ENCODE results near the gene ZYG11A.

DNA sequence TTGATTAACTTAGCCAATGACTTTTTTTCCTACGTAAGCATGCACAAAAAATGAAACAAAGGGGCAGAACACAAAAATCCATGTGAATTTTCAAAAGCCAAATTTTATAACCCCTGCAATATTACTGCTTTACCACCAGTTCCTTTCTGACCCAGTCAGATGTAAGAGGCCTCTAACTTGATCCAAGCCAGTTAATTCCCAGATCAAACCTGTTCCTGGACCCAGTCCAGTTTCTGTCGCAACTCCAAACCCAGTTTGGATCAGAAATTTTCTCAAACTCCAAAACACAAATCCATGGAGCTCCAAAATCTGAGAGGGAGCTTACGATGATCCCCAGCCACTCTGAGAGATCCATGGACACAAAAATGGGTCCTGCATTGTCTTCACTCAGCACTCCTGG is 7.8 kb upstream of the ZYG11A start:
- no peak for TF ChIP-seq POLR2A (IDR thresholded peaks at IDR 0.05)
- TF ChIP-seq, protein P1, sequence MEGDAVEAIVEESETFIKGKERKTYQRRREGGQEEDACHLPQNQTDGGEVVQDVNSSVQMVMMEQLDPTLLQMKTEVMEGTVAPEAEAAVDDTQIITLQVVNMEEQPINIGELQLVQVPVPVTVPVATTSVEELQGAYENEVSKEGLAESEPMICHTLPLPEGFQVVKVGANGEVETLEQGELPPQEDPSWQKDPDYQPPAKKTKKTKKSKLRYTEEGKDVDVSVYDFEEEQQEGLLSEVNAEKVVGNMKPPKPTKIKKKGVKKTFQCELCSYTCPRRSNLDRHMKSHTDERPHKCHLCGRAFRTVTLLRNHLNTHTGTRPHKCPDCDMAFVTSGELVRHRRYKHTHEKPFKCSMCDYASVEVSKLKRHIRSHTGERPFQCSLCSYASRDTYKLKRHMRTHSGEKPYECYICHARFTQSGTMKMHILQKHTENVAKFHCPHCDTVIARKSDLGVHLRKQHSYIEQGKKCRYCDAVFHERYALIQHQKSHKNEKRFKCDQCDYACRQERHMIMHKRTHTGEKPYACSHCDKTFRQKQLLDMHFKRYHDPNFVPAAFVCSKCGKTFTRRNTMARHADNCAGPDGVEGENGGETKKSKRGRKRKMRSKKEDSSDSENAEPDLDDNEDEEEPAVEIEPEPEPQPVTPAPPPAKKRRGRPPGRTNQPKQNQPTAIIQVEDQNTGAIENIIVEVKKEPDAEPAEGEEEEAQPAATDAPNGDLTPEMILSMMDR (IDR thresholded peaks at IDR 0.05) = no peak
- no peak for TF ChIP-seq EP300 (IDR thresholded peaks at IDR 0.05)
